SU-DHL-6 (cell line): Measurements from ENCODE around the gene MYO1G.

Source experiments
- EZH2phosphoT487 ChIP-seq: fragments of 200-600 bp; sonication (generic), shearing (Covaris generic); conservative IDR thresholded peaks from 2 replicates; pipeline ENCODE4 v1.6.1; 2018; ENCODE audit warnings: mild to moderate bottlenecking, antibody characterized with exemption, low read length, moderate library complexity, mixed read lengths
- TF ChIP-seq, protein P1 (sequence below): fragments of 200-600 bp; sonication (generic); IDR thresholded peaks from one replicate; pipeline ENCODE4 v1.5.1; 2017; ENCODE audit warnings: antibody characterized with exemption, mild to moderate bottlenecking, low read length, moderate library complexity; ENCODE audit not compliant: insufficient read depth, poor library complexity, severe bottlenecking

DNA sequence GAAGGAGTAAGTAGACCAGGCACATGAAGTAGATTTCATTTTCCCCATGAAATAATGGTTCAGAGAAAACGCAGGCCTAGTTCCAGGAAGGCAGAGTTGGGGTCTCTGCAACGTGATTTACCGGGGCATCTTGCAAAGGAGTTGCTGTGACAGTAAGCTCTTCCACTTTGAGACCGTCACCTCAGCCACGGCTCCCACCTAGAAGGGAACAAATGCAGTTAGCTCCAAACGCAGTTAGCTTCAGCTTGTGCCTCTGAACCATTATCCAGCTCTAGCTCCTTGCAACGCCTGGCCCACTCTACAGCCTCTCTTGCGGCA is 7.0 kb upstream of the MYO1G start:
- TF ChIP-seq, protein P1, sequence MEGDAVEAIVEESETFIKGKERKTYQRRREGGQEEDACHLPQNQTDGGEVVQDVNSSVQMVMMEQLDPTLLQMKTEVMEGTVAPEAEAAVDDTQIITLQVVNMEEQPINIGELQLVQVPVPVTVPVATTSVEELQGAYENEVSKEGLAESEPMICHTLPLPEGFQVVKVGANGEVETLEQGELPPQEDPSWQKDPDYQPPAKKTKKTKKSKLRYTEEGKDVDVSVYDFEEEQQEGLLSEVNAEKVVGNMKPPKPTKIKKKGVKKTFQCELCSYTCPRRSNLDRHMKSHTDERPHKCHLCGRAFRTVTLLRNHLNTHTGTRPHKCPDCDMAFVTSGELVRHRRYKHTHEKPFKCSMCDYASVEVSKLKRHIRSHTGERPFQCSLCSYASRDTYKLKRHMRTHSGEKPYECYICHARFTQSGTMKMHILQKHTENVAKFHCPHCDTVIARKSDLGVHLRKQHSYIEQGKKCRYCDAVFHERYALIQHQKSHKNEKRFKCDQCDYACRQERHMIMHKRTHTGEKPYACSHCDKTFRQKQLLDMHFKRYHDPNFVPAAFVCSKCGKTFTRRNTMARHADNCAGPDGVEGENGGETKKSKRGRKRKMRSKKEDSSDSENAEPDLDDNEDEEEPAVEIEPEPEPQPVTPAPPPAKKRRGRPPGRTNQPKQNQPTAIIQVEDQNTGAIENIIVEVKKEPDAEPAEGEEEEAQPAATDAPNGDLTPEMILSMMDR = no peak
- no peak for TF ChIP-seq EZH2phosphoT487
